ENCODE measurements around the gene ZNF579. TPM values are rescaled to one million over a fixed set of nuclear protein-coding genes. Genes with fewer than 3 reads are reported as not detected.

Gene ZNF579
- total RNA-seq, 1 experiment from 2014 or later: 13.5 TPM

DNA sequence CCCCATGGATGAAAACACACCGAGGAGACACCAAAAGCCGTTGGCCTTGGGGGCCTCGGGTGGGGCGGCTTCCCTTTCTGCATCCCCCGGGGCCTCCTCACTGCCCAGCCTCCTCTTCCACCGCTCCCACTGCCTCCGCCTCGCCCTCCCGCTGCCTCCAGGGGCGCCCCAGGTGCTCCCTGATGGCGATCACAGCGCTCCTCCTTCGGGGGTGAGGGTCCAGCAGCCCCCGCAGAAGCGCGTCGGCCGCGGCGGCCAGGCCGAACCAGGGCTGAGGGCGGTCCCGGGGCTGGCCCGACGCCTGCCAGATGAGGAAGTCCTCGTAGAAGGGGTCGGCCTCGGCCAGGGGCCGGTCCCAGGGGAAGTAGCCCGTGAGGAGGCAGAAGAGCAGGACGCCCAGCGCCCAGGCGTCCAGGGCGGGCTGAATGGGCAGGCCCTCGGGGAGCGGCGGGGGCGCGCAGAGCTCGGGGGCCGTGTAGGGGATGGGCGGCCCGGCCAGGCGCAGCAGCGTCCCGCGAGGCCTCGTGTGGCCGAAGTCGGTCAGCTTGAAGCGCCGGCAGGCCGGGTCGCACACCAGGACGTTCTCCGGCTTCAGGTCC lies 50.9 kb downstream of the ZNF579 start:
- POLR2A ChIA-PET (ENCODE audit: unreplicated experiment): no interaction called here
- no peak for DNase-seq
- H4K20me1 ChIP-seq (ENCODE audit: low read length): no peaks in the 10 kb centered on the region
- no peaks in the 10 kb centered on the region for H3K27me3 ChIP-seq (ENCODE audit: low read length)
- intact Hi-C loops (cut with micrococcal nuclease): no loop called here
- no peaks in the 10 kb centered on the region for H3F3A ChIP-seq (ENCODE audit: low read length, unreplicated experiment)
- H3K36me3 ChIP-seq (ENCODE audit: low read depth, low read length): no peaks in the 10 kb centered on the region
- H3K4me2 ChIP-seq (ENCODE audit: low read length): no peak overlapping the region
- peaks cover 12% of the 10 kb centered on the region; the same call in 1 of the 2 replicates for H3K4me1 ChIP-seq (ENCODE audit: insufficient read depth, low read length)
- no peak overlapping the region for H3K9ac ChIP-seq (ENCODE audit: low read length)
- CTCF ChIA-PET: no interaction called here
- no peaks in the 10 kb centered on the region for H3K79me2 ChIP-seq (ENCODE audit: low read length)
- H3K27ac ChIP-seq (ENCODE audit: low read length): no peak overlapping the region
- BruUV-seq (replicated peaks): no TSS peak
- no peak overlapping the region for H2AFZ ChIP-seq (ENCODE audit: low read length)
- H3K9me3 ChIP-seq (ENCODE audit: low read length): no peaks in the 10 kb centered on the region
- no peaks in the 10 kb centered on the region for H3K9me2 ChIP-seq (replicated peaks; ENCODE audit: low read length)
- no peak for ATAC-seq
- no peak overlapping the region for H3K4me3 ChIP-seq (ENCODE audit: low read length)
- TF ChIP-seq EZH2 (IDR thresholded peaks at IDR 0.05; ENCODE audit: low read length, unreplicated experiment) (no peak), EZH2phosphoT487 (IDR thresholded peaks at IDR 0.05; ENCODE audit: borderline replicate concordance, low read length) (no peak)
- TF ChIP-seq, protein P1, sequence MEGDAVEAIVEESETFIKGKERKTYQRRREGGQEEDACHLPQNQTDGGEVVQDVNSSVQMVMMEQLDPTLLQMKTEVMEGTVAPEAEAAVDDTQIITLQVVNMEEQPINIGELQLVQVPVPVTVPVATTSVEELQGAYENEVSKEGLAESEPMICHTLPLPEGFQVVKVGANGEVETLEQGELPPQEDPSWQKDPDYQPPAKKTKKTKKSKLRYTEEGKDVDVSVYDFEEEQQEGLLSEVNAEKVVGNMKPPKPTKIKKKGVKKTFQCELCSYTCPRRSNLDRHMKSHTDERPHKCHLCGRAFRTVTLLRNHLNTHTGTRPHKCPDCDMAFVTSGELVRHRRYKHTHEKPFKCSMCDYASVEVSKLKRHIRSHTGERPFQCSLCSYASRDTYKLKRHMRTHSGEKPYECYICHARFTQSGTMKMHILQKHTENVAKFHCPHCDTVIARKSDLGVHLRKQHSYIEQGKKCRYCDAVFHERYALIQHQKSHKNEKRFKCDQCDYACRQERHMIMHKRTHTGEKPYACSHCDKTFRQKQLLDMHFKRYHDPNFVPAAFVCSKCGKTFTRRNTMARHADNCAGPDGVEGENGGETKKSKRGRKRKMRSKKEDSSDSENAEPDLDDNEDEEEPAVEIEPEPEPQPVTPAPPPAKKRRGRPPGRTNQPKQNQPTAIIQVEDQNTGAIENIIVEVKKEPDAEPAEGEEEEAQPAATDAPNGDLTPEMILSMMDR (conservative IDR thresholded peaks at IDR 0.05; ENCODE audit: low read depth, low read length): no peak

GRCh38 chr19:55528030-55528803 lies 52.4 kb downstream of the ZNF579 start:
- TF ChIP-seq, protein P1 (conservative IDR thresholded peaks at IDR 0.05; ENCODE audit: low read depth, low read length): no peak
- no peak for TF ChIP-seq EZH2 (IDR thresholded peaks at IDR 0.05; ENCODE audit: low read length, unreplicated experiment)
- no peak for TF ChIP-seq EZH2phosphoT487 (IDR thresholded peaks at IDR 0.05; ENCODE audit: borderline replicate concordance, low read length)
- Histone ChIP-seq H3K4me2 (ENCODE audit: low read length) (peak overlapping the region; percentile 22), H3K4me3 (ENCODE audit: low read length) (no peak overlapping the region), H3K36me3 (ENCODE audit: low read depth, low read length) (no peaks in the 10 kb centered on the region), H2AFZ (ENCODE audit: low read length) (peak overlapping the region; percentile 5; the same call in 1 of the 2 replicates), H3K4me1 (ENCODE audit: insufficient read depth, low read length) (peaks cover 12% of the 10 kb centered on the region; the same call in 1 of the 2 replicates), H3K9me3 (ENCODE audit: low read length) (no peaks in the 10 kb centered on the region), H3F3A (ENCODE audit: low read length, unreplicated experiment) (no peaks in the 10 kb centered on the region), H3K27ac (ENCODE audit: low read length) (no peak overlapping the region), H3K27me3 (ENCODE audit: low read length) (no peaks in the 10 kb centered on the region), H4K20me1 (ENCODE audit: low read length) (no peaks in the 10 kb centered on the region), H3K79me2 (ENCODE audit: low read length) (no peaks in the 10 kb centered on the region), H3K9me2 (replicated peaks; ENCODE audit: low read length) (no peaks in the 10 kb centered on the region), H3K9ac (ENCODE audit: low read length) (no peak overlapping the region)
- DNase-seq: peak; percentile 23
- intact Hi-C loops (cut with micrococcal nuclease): no loop called here
- POLR2A ChIA-PET (ENCODE audit: unreplicated experiment): no interaction called here
- ATAC-seq: peak; percentile 68
- no TSS peak for BruUV-seq (replicated peaks)
- CTCF ChIA-PET: interaction anchor here (0.6 to 1.0 kb wide), 2 partner anchors 29 to 78 kb away, joined by 4 to 6 read pairs; partner anchors contain the start of gene ZNF865
